ENCODE measurements around the gene PRKAG2.

DNA sequence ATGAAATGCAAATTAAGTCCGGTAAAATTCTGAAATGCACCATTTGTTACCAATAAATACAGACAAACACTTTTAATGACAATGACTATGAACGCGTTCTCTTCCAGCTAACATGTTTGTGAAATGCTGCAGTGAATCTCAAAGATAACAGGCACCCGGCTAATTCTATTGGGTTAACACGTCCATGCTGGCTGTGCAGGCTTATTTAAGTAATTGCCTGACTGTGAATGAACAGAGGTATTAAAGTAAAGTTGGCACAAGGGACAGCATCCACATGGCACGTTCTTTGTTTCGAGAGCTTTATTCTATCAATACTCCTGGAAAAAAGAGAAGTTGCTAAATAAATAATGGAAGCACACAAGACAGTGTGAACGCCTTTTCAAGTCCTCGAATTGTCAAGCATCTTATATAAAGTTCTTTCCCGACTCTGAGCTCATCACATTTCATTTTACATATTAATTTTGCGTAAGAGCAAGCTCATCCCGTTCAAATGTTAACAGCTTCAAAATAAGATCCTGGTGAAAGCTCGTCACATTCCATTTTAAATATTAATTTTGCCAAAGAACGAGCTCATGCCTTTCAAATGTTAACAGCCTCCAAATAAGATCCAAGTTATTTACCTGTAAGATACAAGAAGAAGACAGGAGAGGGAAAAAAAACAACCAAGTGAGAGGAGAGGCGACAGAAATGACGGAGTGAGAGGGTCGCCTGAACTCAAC lies 245.9 kb downstream of the PRKAG2 start:
- TF ChIP-seq POLR2A (IDR thresholded peaks at IDR 0.05; ENCODE audit: extremely low read depth, insufficient read length) (no peak), CTCF (IDR thresholded peaks at IDR 0.05; ENCODE audit: low read depth, low read length) (no peak), MAX (IDR thresholded peaks at IDR 0.05; ENCODE audit: low read depth, low read length) (no peak)

Data from NB4 (cell line).